Motor neuron (in vitro differentiated cells): Measurements from ENCODE around the gene ALPI. TPM values are rescaled to one million over a fixed set of nuclear protein-coding genes. Genes with fewer than 3 reads are reported as not detected.
"Not testable (repeated sequence)": the region's sequence is repeated elsewhere in the genome, so short reads cannot be mapped to it uniquely, and the experiment has no call there.

Experiments used
- ATAC-seq, 8 experiments: fragments of 200-7000 bp; cut with Tn5 transposase; replicated peaks in 6 of 8; 2 replicates each; pipeline ENCODE4 v1.8.0; 2021; ENCODE audit warnings: mild to moderate bottlenecking in 8 of 8, moderate library complexity in 8 of 8
- H3K27ac ChIP-seq, 2 donors: fragments of 250-450 bp; sonication (Bioruptor Pico); 2 replicates each; pipeline ENCODE4 v1.9.0; 2021; ENCODE audit warnings: antibody characterized with exemption in 2 of 2, mild to moderate bottlenecking in 2 of 2, moderate library complexity in 1 of 2
- H3K4me1 ChIP-seq, 2 donors: fragments of 250-450 bp; sonication (Bioruptor Pico); replicated peaks in 1 of 2; 2 replicates each; pipeline ENCODE4 v1.6.1; 2021; ENCODE audit warnings: antibody characterized with exemption in 2 of 2, mild to moderate bottlenecking in 2 of 2, moderate library complexity in 1 of 2
- H3K4me3 ChIP-seq, 5 donors: fragments of 250-450 bp; sonication (Bioruptor Pico); 2 replicates each; pipeline ENCODE4 v1.9.0; 2021; ENCODE audit warnings: antibody characterized with exemption in 5 of 5, mild to moderate bottlenecking in 5 of 5, moderate library complexity in 4 of 5
- WGBS, 10 experiments: fragments of 450-650 bp; shearing (Covaris generic); methylation state at CpG; one replicate each; pipeline ENCODE4 v1.0.0; 2022; 5-methylcytosine and 5-hydroxymethylcytosine counted together
- in situ Hi-C, 9 experiments: fragments of 400-800 bp; cut with MboI; loops; one replicate each; pipeline ENCODE4 v1.15.0; 2021; ENCODE audit warnings: low sequenced_read_pairs in 9 of 9, low pct_unique_long_range_greater_than_20kb in 2 of 9; ENCODE audit not compliant: unreplicated experiment in 9 of 9
- total RNA-seq, 8 experiments: library from RNA; unstranded; fragments of 300-600 nt; gene quantifications; 2 replicates each; pipeline versions ENCODE4 v1.2.3 to v1.2.4, GENCODE V29; 2022

Gene ALPI
- total RNA-seq, 8 experiments from 2014 or later = 0.10 to 0.42 (median 0.18) TPM; not detected in 3

DNA sequence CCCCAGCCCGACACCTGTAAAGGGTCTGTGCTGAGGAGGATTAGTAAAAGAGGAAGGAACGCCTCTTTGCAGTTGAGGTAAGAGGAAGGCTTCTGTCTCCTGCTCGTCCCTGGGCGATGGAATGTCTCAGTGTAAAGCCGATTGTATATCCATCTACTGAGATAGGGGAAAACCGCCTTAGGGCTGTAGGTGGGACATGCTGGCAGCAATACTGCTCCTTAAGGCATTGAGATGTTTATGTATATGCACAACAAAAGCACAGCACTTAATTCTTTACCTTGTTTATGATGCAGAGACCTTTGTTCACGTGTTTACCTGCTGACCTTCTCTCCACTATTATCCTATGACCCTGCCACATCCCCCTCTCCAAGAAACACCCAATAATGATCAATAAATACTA, 32.5 kb upstream of the ALPI start:
- H3K4me3 ChIP-seq, ATAC-seq, H3K4me1 ChIP-seq, H3K27ac ChIP-seq: not testable (repeated sequence)
- in situ Hi-C loops = loop anchor here in 1 of 9 experiments (25.0 kb wide), 1 partner anchor 511 kb away; no protein-coding TSS in a partner anchor
- 0 to 60% methylated on average over 1 of the region's 7 CpGs; no CpG with 5 or more reads in 8 of the 10 experiments for WGBS, 10 experiments

DNA sequence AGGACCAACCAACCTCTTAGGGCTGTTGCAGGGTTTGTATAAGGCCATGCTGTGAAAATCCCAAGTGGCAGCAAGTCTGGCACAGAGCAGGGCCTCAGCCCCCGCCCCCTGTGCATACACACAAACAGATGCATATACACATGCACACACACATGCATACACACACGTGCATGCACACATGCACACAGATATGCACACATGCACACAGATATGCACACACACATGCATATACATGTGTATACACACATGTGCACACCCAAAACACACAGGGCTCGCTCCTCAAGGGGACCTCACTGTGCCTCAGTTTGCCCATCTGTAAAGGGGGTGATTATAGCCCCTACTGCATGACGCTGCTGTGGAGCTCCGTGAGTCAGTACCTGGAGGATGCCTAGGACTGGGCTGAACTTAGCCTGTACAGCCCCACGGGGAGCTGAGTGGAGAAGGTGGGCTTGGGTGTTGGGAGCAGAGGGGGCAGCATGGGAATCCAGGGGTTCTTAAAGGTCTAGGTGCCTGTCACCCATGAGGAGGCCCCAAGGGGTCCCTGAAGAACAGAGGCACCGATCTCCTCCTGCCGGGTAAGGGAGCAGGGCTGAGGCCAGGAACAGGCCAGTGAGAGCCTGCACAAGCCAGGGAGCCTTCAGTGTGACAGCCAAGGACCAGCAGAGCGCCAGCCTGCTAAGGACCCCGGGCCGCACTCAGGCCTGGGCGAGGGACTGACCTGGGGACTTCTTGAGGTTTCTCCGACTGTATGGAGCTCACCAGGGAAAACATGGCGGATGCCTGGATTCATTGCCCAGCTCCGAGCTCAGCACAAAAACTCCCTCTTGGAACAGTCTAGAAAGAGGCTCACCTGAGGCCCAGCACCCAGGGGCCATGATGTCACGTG, 24.0 kb upstream of the ALPI start:
- H3K27ac ChIP-seq = no peak overlapping the region
- H3K4me3 ChIP-seq = no peak overlapping the region
- in situ Hi-C loops = loop anchor here in 6 of 9 experiments (10.0 to 25.0 kb wide), 2 partner anchors 520 to 527 kb away; no protein-coding TSS in a partner anchor
- H3K4me1 ChIP-seq = no peaks in the 10 kb centered on the region
- WGBS, 10 experiments = 0 to 100% (median 91%) methylated on average over 1 to 6 of the region's 16 CpGs; no CpG with 5 or more reads in 3 of the 10 experiments
- ATAC-seq = no peak

DNA sequence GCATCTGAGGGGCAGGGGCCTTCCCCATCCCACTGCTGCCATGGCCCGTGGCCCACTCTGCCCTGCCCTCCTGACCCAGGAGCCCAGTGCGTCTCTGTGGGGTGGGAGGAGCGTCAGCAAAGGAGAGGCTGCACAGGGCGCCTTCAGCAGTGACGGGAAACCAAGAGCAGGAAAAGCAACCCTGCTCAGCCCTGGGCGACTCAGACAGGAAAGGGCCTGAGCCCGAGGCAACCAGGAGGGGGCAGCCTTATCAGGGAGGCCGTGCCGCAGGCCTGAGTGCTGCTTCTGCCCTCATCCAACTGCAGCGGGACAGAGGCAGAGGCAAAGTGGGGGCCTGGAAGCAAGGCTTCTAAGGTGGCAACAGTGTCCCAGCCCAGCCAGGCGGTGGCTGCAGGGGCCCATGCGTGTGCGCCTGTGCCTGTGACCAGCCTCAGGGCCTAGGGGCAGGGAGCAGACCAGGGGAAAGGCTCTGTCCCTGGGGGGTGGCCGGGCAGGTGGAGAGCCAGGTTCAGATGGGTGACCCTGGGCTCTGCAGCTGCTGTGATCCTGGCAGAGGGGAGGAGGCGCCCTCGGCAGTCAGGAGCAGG, 23.3 kb upstream of the ALPI start:
- in situ Hi-C loops = loop anchor here in 6 of 9 experiments (10.0 to 25.0 kb wide), 2 partner anchors 520 to 528 kb away; no protein-coding TSS in a partner anchor
- no peak overlapping the region for H3K27ac ChIP-seq
- ATAC-seq = peak in 5 of 8 experiments; percentile 15 to 56 (median 22)
- 67 to 100% (median 88%) methylated on average over 1 to 3 of the region's 16 CpGs; no CpG with 5 or more reads in 7 of the 10 experiments for WGBS, 10 experiments
- H3K4me3 ChIP-seq = no peak overlapping the region
- no peaks in the 10 kb centered on the region for H3K4me1 ChIP-seq

DNA sequence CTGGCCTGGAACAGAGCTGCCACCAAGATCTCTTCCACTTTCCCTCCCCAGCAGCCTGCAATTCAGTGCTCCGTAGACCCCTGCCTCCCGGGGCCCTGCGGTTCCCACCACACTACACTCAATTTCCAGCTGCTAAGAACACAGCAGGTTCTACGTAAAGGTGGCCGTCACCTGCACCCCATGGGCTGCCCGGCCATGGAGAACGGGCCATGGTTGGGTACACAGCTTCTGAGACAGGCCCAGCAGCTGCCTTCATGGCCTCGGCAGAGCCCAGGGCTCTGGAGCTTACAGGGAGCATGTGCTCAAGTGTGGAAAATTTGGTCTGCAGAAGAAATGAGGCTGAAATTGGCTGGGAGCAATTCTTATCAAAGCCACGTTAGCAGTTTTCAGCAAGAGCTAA, 22.3 kb upstream of the ALPI start:
- no CpG with 5 or more reads among the region's 9 CpGs for WGBS, 10 experiments
- not testable (repeated sequence) for H3K4me1 ChIP-seq, H3K27ac ChIP-seq, H3K4me3 ChIP-seq, ATAC-seq
- in situ Hi-C loops = loop anchor here in 6 of 9 experiments (10.0 to 25.0 kb wide), 2 partner anchors 521 to 529 kb away; no protein-coding TSS in a partner anchor

DNA sequence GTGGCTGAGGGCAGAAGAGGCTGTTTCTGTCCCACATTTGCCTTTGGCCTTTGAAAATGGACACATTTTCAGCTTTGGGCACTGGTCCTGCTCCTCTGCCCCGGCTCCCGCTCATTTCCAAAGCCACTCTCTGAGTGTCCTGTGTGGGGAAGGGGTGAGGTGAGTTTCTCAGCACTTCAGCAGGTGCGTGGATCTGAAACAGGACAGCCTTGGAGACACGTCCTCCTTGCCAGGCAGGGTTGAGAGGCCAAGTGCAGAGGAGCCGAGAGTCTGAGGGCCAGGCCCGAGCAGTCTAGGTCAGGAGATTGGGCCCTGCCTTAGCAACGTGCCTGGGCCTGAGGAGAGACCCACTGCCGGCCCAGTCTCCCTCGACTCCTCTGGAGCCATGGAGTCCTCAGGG, 21.9 kb upstream of the ALPI start:
- Histone ChIP-seq H3K4me1 (no peaks in the 10 kb centered on the region), H3K4me3 (no peak overlapping the region), H3K27ac (no peak overlapping the region)
- no peak for ATAC-seq
- WGBS, 10 experiments = 90% methylated on average over 2 of the region's 9 CpGs; no CpG with 5 or more reads in 9 of the 10 experiments
- in situ Hi-C loops = loop anchor here in 6 of 9 experiments (10.0 to 25.0 kb wide), 2 partner anchors 522 to 529 kb away; no protein-coding TSS in a partner anchor

DNA sequence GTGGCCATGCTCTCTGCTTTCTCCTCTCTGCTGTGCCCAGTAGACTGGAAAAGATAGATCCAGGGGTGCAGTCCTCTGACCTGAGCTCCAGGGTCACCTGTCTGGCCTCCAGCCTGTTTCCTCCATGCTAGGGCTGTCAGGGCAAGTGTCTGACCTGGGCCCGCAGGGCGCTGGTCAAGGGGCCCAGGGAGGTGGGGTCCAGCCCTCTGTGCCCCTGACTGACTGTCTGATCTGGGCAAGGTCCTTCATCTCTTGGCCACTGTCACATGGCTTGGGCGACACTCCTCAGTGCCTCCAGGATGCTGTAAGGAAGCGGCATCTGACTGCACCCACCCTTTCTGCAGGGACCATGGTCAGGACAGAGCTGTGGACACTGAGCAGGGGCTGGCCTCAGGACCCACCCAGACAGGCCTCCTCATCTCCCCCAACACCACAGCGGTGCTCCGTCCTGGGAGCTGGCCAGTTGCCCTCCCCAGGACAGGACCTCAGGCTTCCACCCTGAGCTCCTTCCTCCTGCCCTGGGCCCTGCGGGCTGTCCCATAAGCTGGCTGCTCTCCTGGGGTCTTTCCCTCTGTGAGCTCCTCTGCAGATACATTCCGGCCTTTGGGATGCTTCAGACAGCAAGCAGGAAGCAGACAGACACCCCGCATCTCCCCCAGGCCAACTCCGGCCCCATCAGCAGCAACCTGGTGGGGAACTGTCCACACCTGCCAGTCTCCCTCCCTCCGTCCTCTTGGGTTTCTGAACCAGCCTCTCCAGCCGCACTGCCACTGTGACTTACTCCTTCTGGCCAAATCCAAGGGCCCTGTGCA, 21.2 kb upstream of the ALPI start:
- no peak overlapping the region for H3K27ac ChIP-seq
- in situ Hi-C loops = loop anchor here in 6 of 9 experiments (10.0 to 25.0 kb wide), 2 partner anchors 522 to 530 kb away; no protein-coding TSS in a partner anchor
- ATAC-seq = no peak
- H3K4me1 ChIP-seq = no peaks in the 10 kb centered on the region
- H3K4me3 ChIP-seq = no peak overlapping the region
- 72 to 100% (median 90%) methylated on average over 1 to 2 of the region's 12 CpGs; no CpG with 5 or more reads in 6 of the 10 experiments for WGBS, 10 experiments

DNA sequence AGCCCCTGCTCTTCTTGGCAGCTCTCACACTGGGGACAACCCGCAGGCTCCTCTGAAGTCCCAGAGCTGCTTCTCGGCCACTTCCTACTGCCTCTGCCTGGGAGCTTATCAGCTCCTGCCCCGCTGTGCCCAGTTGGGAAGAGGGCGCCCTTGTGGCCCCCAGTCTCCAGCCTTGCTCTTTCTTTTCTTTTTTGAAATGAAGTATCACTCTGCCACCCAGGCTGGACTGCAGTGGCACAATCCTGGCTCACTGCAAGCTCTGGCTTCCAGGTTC, 20.6 kb upstream of the ALPI start:
- ATAC-seq = no peak
- in situ Hi-C loops = loop anchor here in 6 of 9 experiments (10.0 to 25.0 kb wide), 2 partner anchors 523 to 531 kb away; no protein-coding TSS in a partner anchor
- Histone ChIP-seq H3K4me1 (no peaks in the 10 kb centered on the region), H3K4me3 (no peak overlapping the region), H3K27ac (no peak overlapping the region)
- 40 to 100% (median 81%) methylated on average over 1 to 3 of the region's 4 CpGs; no CpG with 5 or more reads in 4 of the 10 experiments for WGBS, 10 experiments

DNA sequence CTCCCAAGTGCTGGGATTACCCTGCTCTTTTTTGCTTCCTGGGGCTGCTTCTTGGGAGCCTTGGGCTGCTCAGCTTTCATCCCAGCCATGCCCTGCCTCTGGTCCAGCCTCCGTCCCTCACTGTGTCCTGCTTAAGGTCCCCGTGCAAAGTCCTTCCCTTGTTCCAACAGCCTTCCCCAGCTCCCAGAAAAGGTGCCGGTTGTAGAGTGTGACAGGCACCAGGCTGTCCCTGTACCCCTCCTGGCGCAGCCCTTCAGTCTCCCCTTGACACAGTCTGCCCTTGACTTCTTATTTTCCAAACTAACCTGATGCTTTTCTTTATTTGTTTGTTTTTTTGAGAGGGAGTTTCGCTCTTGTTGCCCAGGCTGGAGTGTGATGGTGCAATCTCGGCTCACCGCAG, 20.1 kb upstream of the ALPI start:
- Histone ChIP-seq H3K27ac (no peak overlapping the region), H3K4me3 (no peak overlapping the region), H3K4me1 (no peaks in the 10 kb centered on the region)
- WGBS, 10 experiments = 43 to 100% (median 93%) methylated on average over 1 to 6 of the region's 7 CpGs; no CpG with 5 or more reads in 3 of the 10 experiments
- no peak for ATAC-seq
- in situ Hi-C loops = loop anchor here in 6 of 9 experiments (10.0 to 25.0 kb wide), 2 partner anchors 524 to 531 kb away; no protein-coding TSS in a partner anchor

DNA sequence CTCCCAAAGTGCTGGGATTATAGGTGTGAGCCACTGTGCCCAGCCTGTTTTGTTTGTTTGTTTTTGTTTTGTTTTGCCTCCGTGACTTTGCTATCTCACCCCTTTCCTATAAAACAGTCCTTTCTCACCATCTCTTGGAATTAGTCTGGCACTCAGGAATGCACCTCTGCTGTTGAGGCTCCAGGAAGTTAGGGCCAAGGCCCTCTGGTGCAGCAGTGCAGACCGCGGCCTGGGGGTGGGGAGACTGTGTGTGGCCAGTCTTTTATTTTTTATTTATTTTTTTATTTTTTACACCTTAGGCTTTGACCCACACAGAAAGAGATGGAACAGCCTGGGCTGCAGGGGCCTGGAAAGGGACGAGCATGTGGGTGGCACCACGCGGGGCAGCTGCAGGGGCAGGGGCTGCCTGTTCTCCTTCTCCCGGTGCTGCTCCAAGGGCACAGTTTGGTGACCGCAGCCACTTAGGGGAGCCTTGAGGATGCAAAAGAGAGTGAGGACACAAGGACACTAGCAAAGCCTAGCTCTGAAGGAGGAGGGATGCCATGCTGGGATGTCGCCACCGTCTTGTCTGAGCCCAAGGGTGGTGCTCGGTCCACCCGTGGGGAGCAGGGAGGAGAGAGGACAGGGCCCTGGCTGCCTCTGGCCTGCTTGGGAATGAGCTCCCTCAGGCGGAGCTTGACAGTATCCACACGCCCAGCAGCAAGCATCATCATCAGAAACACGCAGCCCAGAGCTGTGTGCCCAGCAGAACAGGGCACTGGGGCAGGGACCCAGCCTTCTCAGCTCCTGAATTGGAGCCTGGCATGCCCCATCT, 19.4 kb upstream of the ALPI start:
- no peak for ATAC-seq
- Histone ChIP-seq H3K4me3 (no peak overlapping the region), H3K4me1 (no peaks in the 10 kb centered on the region), H3K27ac (no peak overlapping the region)
- in situ Hi-C loops = loop anchor here in 6 of 9 experiments (10.0 to 25.0 kb wide), 2 partner anchors 524 to 532 kb away; no protein-coding TSS in a partner anchor
- 39 to 100% (median 81%) methylated on average over 1 to 6 of the region's 15 CpGs; no CpG with 5 or more reads in 2 of the 10 experiments for WGBS, 10 experiments

DNA sequence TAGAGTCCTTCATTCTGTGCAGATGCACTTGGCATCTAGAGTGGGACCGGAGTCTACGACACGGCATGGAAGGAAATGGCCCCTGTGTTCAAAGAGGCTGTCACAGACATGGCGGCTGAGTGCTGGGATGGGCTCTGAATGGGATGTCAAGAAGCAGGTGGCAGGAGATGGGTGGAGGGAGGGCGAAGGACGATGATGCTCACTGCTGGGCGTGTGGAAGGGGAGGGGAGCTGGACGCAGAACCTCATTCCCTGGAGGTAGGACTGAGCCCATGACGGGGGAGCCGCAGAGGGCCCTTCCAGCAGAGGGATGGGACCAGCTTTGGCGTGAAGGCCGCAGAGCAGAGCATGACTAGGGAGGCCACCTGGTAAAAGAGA, 18.8 kb upstream of the ALPI start:
- no peaks in the 10 kb centered on the region for H3K4me1 ChIP-seq
- 45 to 100% (median 96%) methylated on average over 1 to 8 of the region's 12 CpGs; no CpG with 5 or more reads in 6 of the 10 experiments for WGBS, 10 experiments
- in situ Hi-C loops = loop anchor here in 6 of 9 experiments (10.0 to 25.0 kb wide), 2 partner anchors 525 to 532 kb away; no protein-coding TSS in a partner anchor
- ATAC-seq = no peak
- no peak overlapping the region for H3K27ac ChIP-seq
- no peak overlapping the region for H3K4me3 ChIP-seq

DNA sequence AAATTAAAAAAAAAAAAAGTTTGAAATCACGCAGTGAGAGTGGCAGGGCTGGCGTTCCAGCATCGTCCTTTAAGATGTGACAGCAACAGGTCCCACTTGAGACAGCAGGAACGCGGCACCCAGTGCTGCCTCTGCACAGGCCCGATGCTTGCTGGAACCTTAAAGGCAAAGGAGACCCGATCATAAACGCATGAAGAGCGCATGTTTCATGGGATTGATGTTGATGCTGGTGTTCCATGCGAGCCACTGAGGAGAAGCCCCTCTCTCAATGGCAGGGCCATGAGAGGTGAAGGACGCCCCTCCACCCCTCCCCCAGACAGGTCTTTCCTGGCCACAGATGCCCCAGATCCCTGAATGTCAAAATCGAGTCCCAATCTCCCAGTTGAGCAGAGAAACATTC, 17.9 kb upstream of the ALPI start:
- ATAC-seq = no peak
- Histone ChIP-seq H3K4me1 (no peaks in the 10 kb centered on the region), H3K4me3 (no peak overlapping the region), H3K27ac (no peak overlapping the region)
- WGBS, 10 experiments = 64 to 100% (median 87%) methylated on average over 1 to 6 of the region's 12 CpGs; no CpG with 5 or more reads in 2 of the 10 experiments
- in situ Hi-C loops = loop anchor here in 6 of 9 experiments (10.0 to 25.0 kb wide), 2 partner anchors 526 to 533 kb away; no protein-coding TSS in a partner anchor
